A549 (cell line): Measurements from ENCODE around the gene SCN4B. TPM values are rescaled to one million over a fixed set of nuclear protein-coding genes. Genes with fewer than 3 reads are reported as not detected.

Source experiments
- ATAC-seq, 2 experiments: fragments of 200-7000 bp in 1 of 2; fragments of >200 bp in 1 of 2; cut with Nextera tagmentation in 1 of 2; cut with Tn5 transposase in 1 of 2; 3 replicates each; pipeline versions ENCODE4 v1.8.0 to v1.9.1; 2018 to 2020; ENCODE audit warnings: mild to moderate bottlenecking in 1 of 2, moderate library complexity in 1 of 2
- CTCF ChIA-PET: fragments of 300-600 bp; sonication (Branson Sonifier 250); formaldehyde crosslinking; extraction: SDS; loops from one replicate; lab custom pipeline; 2021; ENCODE audit warnings: antibody characterized with exemption, inconsistent platforms; lab: Yijun Ruan, JAX
- POLR2A ChIA-PET: fragments of 350-600 bp; formaldehyde crosslinking; extraction: SDS; loops from one replicate; lab custom pipeline; 2021; ENCODE audit warnings: antibody characterized with exemption, inconsistent platforms; lab: Yijun Ruan, JAX
- DNase-seq, 2 experiments: peaks; one replicate each; pipeline versions ENCODE4 v3.0.0 to v3.0.0-alpha.2; 2011 to 2016; ENCODE audit warnings: low read depth in 1 of 2, low spot score in 1 of 2
- FAIRE-seq: peaks from 2 replicates; lab custom pipeline; 2011; peaks lifted over from hg19 to GRCh38; lab: Jason Lieb, UNC
- H3K27ac ChIP-seq, 2 experiments: fragments of >200 bp; sonication (Bioruptor Twin); formaldehyde crosslinking; 3 replicates each; pipeline ENCODE4 v1.5.1; 2016 to 2017
- H3K4me1 ChIP-seq: fragments of >200 bp; sonication (Bioruptor Twin); formaldehyde crosslinking; 3 replicates; pipeline ENCODE4 v1.6.1; 2016
- H3K4me2 ChIP-seq: fragments of >200 bp; sonication (Bioruptor Twin); formaldehyde crosslinking; 3 replicates; pipeline ENCODE4 v1.6.1; 2016
- H3K4me3 ChIP-seq: fragments of >200 bp; sonication (Bioruptor Twin); formaldehyde crosslinking; 3 replicates; pipeline ENCODE4 v1.5.1; 2016
- H3K9me3 ChIP-seq: fragments of >200 bp; sonication (Bioruptor Twin); formaldehyde crosslinking; 3 replicates; pipeline ENCODE4 v1.6.1; 2016
- BCL3 ChIP-seq: fragments of >200 bp; sonication (Bioruptor Twin); formaldehyde crosslinking; IDR thresholded peaks from 3 replicates; pipeline ENCODE4 v1.6.1; 2016
- CBX8 ChIP-seq: fragments of 200-600 bp; sonication (generic); IDR thresholded peaks from 2 replicates; pipeline ENCODE4 v1.6.1; 2016
- EHMT2 ChIP-seq: fragments of 200-600 bp; sonication (generic); IDR thresholded peaks from 2 replicates; pipeline ENCODE4 v1.6.1; 2016; ENCODE audit warnings: antibody characterized with exemption, low read depth, mild to moderate bottlenecking, moderate library complexity
- ELK1 ChIP-seq: fragments of 150-350 bp; IDR thresholded peaks from 2 replicates; pipeline ENCODE4 v1.6.1; 2014; ENCODE audit warnings: low read depth, mild to moderate bottlenecking, low read length
- EP300 ChIP-seq, 2 experiments: fragments of >200 bp; sonication (Bioruptor Twin); formaldehyde crosslinking; IDR thresholded peaks; 2 replicates in 1 of 2; 3 replicates in 1 of 2; pipeline ENCODE4 v1.6.1; 2016 to 2017
- ESRRA ChIP-seq: fragments of 150-350 bp; IDR thresholded peaks from 2 replicates; pipeline ENCODE4 v1.6.1; 2014; ENCODE audit warnings: mild to moderate bottlenecking, low read length, borderline replicate concordance
- FOXS1 ChIP-seq: fragments of 250-450 bp; sonication (Bioruptor Pico); IDR thresholded peaks from 2 replicates; pipeline ENCODE4 v1.5.0; 2020; ENCODE audit warnings: mild to moderate bottlenecking, moderate library complexity
- GATA3 ChIP-seq: IDR thresholded peaks from 2 replicates; pipeline ENCODE4 v1.6.1; 2012; ENCODE audit warnings: borderline replicate concordance
- HOXA7 ChIP-seq: fragments of 250-450 bp; sonication (Bioruptor Pico); IDR thresholded peaks from 2 replicates; pipeline ENCODE4 v1.5.0; 2020; ENCODE audit warnings: mild to moderate bottlenecking, moderate library complexity
- KDM1A ChIP-seq: fragments of 200-600 bp; sonication (generic); IDR thresholded peaks from 2 replicates; pipeline ENCODE4 v1.6.1; 2016; ENCODE audit warnings: low read depth, mild to moderate bottlenecking
- KDM5A ChIP-seq: fragments of 200-600 bp; sonication (generic); IDR thresholded peaks from 2 replicates; pipeline ENCODE4 v1.6.1; 2016; ENCODE audit warnings: antibody characterized with exemption, mild to moderate bottlenecking
- MAZ ChIP-seq: fragments of 150-350 bp; IDR thresholded peaks from 2 replicates; pipeline ENCODE4 v1.6.1; 2014; ENCODE audit warnings: antibody characterized with exemption, low read depth, low read length, borderline replicate concordance
- NFE2L2 ChIP-seq: fragments of 150-350 bp; conservative IDR thresholded peaks from 2 replicates; pipeline ENCODE4 v1.6.1; 2014; ENCODE audit warnings: low read length
- NR3C1 ChIP-seq: fragments of >200 bp; sonication (Bioruptor Twin); formaldehyde crosslinking; IDR thresholded peaks from 3 replicates; pipeline ENCODE4 v1.6.1; 2017
- RARB ChIP-seq: fragments of 250-450 bp; sonication (Bioruptor Pico); IDR thresholded peaks from 2 replicates; pipeline ENCODE4 v1.8.0; 2021; ENCODE audit warnings: mild to moderate bottlenecking, moderate library complexity
- RCOR1 ChIP-seq: fragments of 150-350 bp; IDR thresholded peaks from 2 replicates; pipeline ENCODE4 v1.6.1; 2014; ENCODE audit warnings: antibody characterized with exemption, low read length, low read depth
- REST ChIP-seq: fragments of 200-600 bp; sonication (generic); IDR thresholded peaks from 2 replicates; pipeline ENCODE4 v1.6.1; 2016; ENCODE audit warnings: antibody characterized with exemption, mild to moderate bottlenecking, moderate library complexity
- SREBF2 ChIP-seq: fragments of 450-650 bp; IDR thresholded peaks from 2 replicates; pipeline ENCODE4 v1.6.1; 2014; ENCODE audit warnings: mild to moderate bottlenecking, moderate library complexity
- TP53 ChIP-seq: fragments of 250-450 bp; sonication (Bioruptor Pico); IDR thresholded peaks from 2 replicates; pipeline ENCODE4 v1.5.0; 2021; ENCODE audit warnings: mild to moderate bottlenecking, moderate library complexity
- ZNF302 ChIP-seq: fragments of 250-450 bp; sonication (Bioruptor Pico); IDR thresholded peaks from 2 replicates; pipeline ENCODE4 v1.9.0; 2021; ENCODE audit warnings: inconsistent platforms, mild to moderate bottlenecking, moderate library complexity
- WGBS: methylation state at CpG from one replicate; pipeline ENCODE4 v1.1.6; 2017; ENCODE audit errors: missing lambda C conversion rate; 5-methylcytosine and 5-hydroxymethylcytosine counted together
- polyA plus RNA-seq, 4 experiments: library from polyadenylated mRNA; depleted of rRNA in 3 of 4; stranded (reverse); fragments of >200 nt; fragmentation: RNase III in 1 of 4; extraction: RNeasy Plus Mini Kit Qiagen cat#74134 plus additional on column Dnase treatment in 1 of 4; gene quantifications; 2 replicates in 3 of 4; 3 replicates in 1 of 4; pipeline ENCODE4 v1.2.3, GENCODE V29; 2011 to 2017

The SCN4B gene
- polyA plus RNA-seq, 2 of the 4 experiments (the other 2 are of a cell fraction) = 0.12 TPM; not detected in 1

GRCh38 chr11:118147502-118147901 lies 5.1 kb downstream of the SCN4B start:
- Histone ChIP-seq H3K27ac (no peak overlapping the region), H3K4me3 (no peak overlapping the region), H3K4me2 (no peak overlapping the region), H3K9me3 (no peaks in the 10 kb centered on the region), H3K4me1 (no peaks in the 10 kb centered on the region; the same call in 2 of the 3 replicates)
- no peak for DNase-seq
- no peak for FAIRE-seq
- TF ChIP-seq ZNF302 = no peak
- TF ChIP-seq HOXA7 (CRISPR knock-in tag) = no peak
- TF ChIP-seq ESRRA = no peak
- TF ChIP-seq GATA3 = no peak
- no peak for TF ChIP-seq BCL3
- TF ChIP-seq CBX8 = no peak
- TF ChIP-seq KDM5A = no peak
- no peak for TF ChIP-seq SREBF2
- no peak for TF ChIP-seq FOXS1
- no peak for TF ChIP-seq RARB (CRISPR knock-in tag)
- TF ChIP-seq EP300 (IDR thresholded peaks at IDR 0.05) = no peak
- no peak for TF ChIP-seq KDM1A
- no peak for TF ChIP-seq RCOR1
- no peak for TF ChIP-seq NR3C1
- no peak for TF ChIP-seq TP53
- TF ChIP-seq EHMT2 = no peak
- no peak for TF ChIP-seq NFE2L2
- TF ChIP-seq MAZ = no peak
- 60% methylated on average over 3 of the region's 3 CpGs for WGBS
- ChIA-PET CTCF (interaction anchor here (0.6 to 14.9 kb wide), 3 partner anchors 21 to 244 kb away, joined by 3 to 165 read pairs (median 5); no protein-coding TSS in a partner anchor), POLR2A (no interaction called here)
- ATAC-seq = no peak

GRCh38 chr11:118146554-118146953 lies 6.1 kb downstream of the SCN4B start:
- 89% methylated on average over 6 of the region's 6 CpGs for WGBS
- Histone ChIP-seq H3K4me1 (no peaks in the 10 kb centered on the region), H3K9me3 (no peaks in the 10 kb centered on the region), H3K4me3 (no peak overlapping the region), H3K4me2 (no peak overlapping the region; the same call in 2 of the 3 replicates), H3K27ac (no peak overlapping the region)
- FAIRE-seq = no peak
- ATAC-seq = no peak
- DNase-seq = no peak
- TF ChIP-seq REST (no peak), ELK1 (no peak)
- ChIA-PET CTCF (interaction anchor here (1.1 to 14.9 kb wide), 4 partner anchors 12 to 207 kb away, joined by 3 to 165 read pairs (median 4); no protein-coding TSS in a partner anchor), POLR2A (no interaction called here)
